GM23248 (cell line): ENCODE measurements around the gene AVPR2.

ENCODE experiments used
- EZH2 ChIP-seq: fragments of 200-600 bp; sonication (generic); IDR thresholded peaks from 2 replicates; pipeline ENCODE4 v1.6.1; 2018; ENCODE audit warnings: antibody characterized with exemption, mild to moderate bottlenecking; ENCODE audit not compliant: insufficient read depth, poor library complexity, severe bottlenecking
- EZH2phosphoT487 ChIP-seq: fragments of 200-600 bp; sonication (generic); IDR thresholded peaks from 2 replicates; pipeline ENCODE4 v1.6.1; 2018; ENCODE audit warnings: antibody characterized with exemption, moderate library complexity, mild to moderate bottlenecking, low read depth; ENCODE audit not compliant: insufficient read depth

- no peak for TF ChIP-seq EZH2
- no peak for TF ChIP-seq EZH2phosphoT487
Measured at GRCh38 chrX:153878345-153878744, 26.1 kb upstream of the AVPR2 start.
